Measurements from ENCODE around the gene LPXN. TPM values are rescaled to one million over a fixed set of nuclear protein-coding genes. Genes with fewer than 3 reads are reported as not detected.
"Not testable (repeated sequence)": the region's sequence is repeated elsewhere in the genome, so short reads cannot be mapped to it uniquely, and the experiment has no call there.

Gene LPXN
- total RNA-seq, 2 donors from 2014 or later: 239 to 243 TPM

GRCh38 chr11:58573451-58574104, 2.1 kb downstream of the LPXN start:
- peak overlapping the region; percentile 97 for H3K4me3 Mint-ChIP-seq
- no peaks in the 10 kb centered on the region for H3K27me3 Mint-ChIP-seq
- peak overlapping the region; percentile 97 to 98 for H3K27ac Mint-ChIP-seq
- peak; percentile 77 for DNase-seq (ENCODE audit: low spot score)
- peaks cover 58 to 73% of the 10 kb centered on the region in 2 donors for H3K4me1 Mint-ChIP-seq (ENCODE audit: low read depth in 2 of 2)
- ATAC-seq: peak; percentile 61
- peaks cover 38% of the 10 kb centered on the region for H3K36me3 Mint-ChIP-seq
- H3K9me3 Mint-ChIP-seq: no peaks in the 10 kb centered on the region

GRCh38 chr11:58572906-58573305, 2.8 kb downstream of the LPXN start:
- Mint-ChIP-seq H3K27ac (peak overlapping the region; percentile 97 to 98), H3K4me3 (peak overlapping the region; percentile 97), H3K36me3 (peaks cover 45% of the 10 kb centered on the region), H3K4me1 (ENCODE audit: low read depth in 2 of 2) (peaks cover 64 to 74% of the 10 kb centered on the region in 2 donors)
- not testable (repeated sequence) for DNase-seq (ENCODE audit: low spot score); H3K9me3 Mint-ChIP-seq; H3K27me3 Mint-ChIP-seq; ATAC-seq

GRCh38 chr11:58567889-58568512, 7.7 kb downstream of the LPXN start:
- H3K4me3 Mint-ChIP-seq: peak overlapping the region; percentile 78
- peaks cover 36% of the 10 kb centered on the region for H3K36me3 Mint-ChIP-seq
- H3K9me3 Mint-ChIP-seq: no peaks in the 10 kb centered on the region
- DNase-seq (ENCODE audit: low spot score) (peak; percentile 67), ATAC-seq (peak; percentile 91 to 92)
- H3K4me1 Mint-ChIP-seq (ENCODE audit: low read depth in 2 of 2): peaks cover 48 to 49% of the 10 kb centered on the region in 2 donors
- H3K27ac Mint-ChIP-seq: peak overlapping the region; percentile 73 to 90
- no peaks in the 10 kb centered on the region for H3K27me3 Mint-ChIP-seq

- Mint-ChIP-seq H3K4me1 (ENCODE audit: low read depth in 2 of 2) (peaks cover 42 to 48% of the 10 kb centered on the region in 2 donors), H3K27me3 (no peaks in the 10 kb centered on the region), H3K4me3 (peak overlapping the region; percentile 40), H3K36me3 (peaks cover 38% of the 10 kb centered on the region), H3K9me3 (no peaks in the 10 kb centered on the region), H3K27ac (peak overlapping the region; percentile 46 to 73)
- DNase-seq (ENCODE audit: low spot score) (no peak), ATAC-seq (no peak)
Observed at GRCh38 chr11:58564231-58564630, 11.4 kb downstream of the LPXN start.

- Mint-ChIP-seq H3K27me3 (no peaks in the 10 kb centered on the region), H3K27ac (peak overlapping the region; percentile 67 to 73), H3K9me3 (no peaks in the 10 kb centered on the region), H3K4me3 (no peak overlapping the region), H3K4me1 (ENCODE audit: low read depth in 2 of 2) (peaks cover 29 to 40% of the 10 kb centered on the region in 2 donors), H3K36me3 (peaks cover 30% of the 10 kb centered on the region)
- ATAC-seq: no peak
- DNase-seq (ENCODE audit: low spot score): no peak
Observed at GRCh38 chr11:58562375-58562800, 13.3 kb downstream of the LPXN start.

GRCh38 chr11:58561394-58562098, 14.1 kb downstream of the LPXN start:
- peaks cover 36% of the 10 kb centered on the region for H3K36me3 Mint-ChIP-seq
- H3K4me3 Mint-ChIP-seq: no peak overlapping the region
- DNase-seq (ENCODE audit: low spot score) (no peak), ATAC-seq (no peak)
- H3K9me3 Mint-ChIP-seq: no peaks in the 10 kb centered on the region
- H3K27me3 Mint-ChIP-seq: no peaks in the 10 kb centered on the region
- peak overlapping the region; percentile 67 to 73 for H3K27ac Mint-ChIP-seq
- peaks cover 36 to 46% of the 10 kb centered on the region in 2 donors for H3K4me1 Mint-ChIP-seq (ENCODE audit: low read depth in 2 of 2)

GRCh38 chr11:58560842-58561241, 14.8 kb downstream of the LPXN start:
- Mint-ChIP-seq H3K27me3 (no peaks in the 10 kb centered on the region), H3K4me3 (no peak overlapping the region), H3K9me3 (no peaks in the 10 kb centered on the region), H3K36me3 (peaks cover 36% of the 10 kb centered on the region), H3K27ac (peak overlapping the region in 1 of 2 donors; percentile 73), H3K4me1 (ENCODE audit: low read depth in 2 of 2) (peaks cover 36 to 46% of the 10 kb centered on the region in 2 donors)
- ATAC-seq (no peak), DNase-seq (ENCODE audit: low spot score) (no peak)

GRCh38 chr11:58549644-58550043, 26.0 kb downstream of the LPXN start:
- Mint-ChIP-seq H3K27me3 (no peaks in the 10 kb centered on the region), H3K4me3 (no peak overlapping the region), H3K9me3 (no peaks in the 10 kb centered on the region), H3K4me1 (ENCODE audit: low read depth in 2 of 2) (peaks cover 22 to 35% of the 10 kb centered on the region in 2 donors), H3K36me3 (peaks cover 70% of the 10 kb centered on the region), H3K27ac (no peak overlapping the region)
- no peak for ATAC-seq
- no peak for DNase-seq (ENCODE audit: low spot score)

GRCh38 chr11:58546841-58547240, 28.8 kb downstream of the LPXN start:
- H3K4me3 Mint-ChIP-seq: no peak overlapping the region
- no peak overlapping the region for H3K27ac Mint-ChIP-seq
- no peaks in the 10 kb centered on the region for H3K27me3 Mint-ChIP-seq
- no peaks in the 10 kb centered on the region for H3K9me3 Mint-ChIP-seq
- H3K36me3 Mint-ChIP-seq: peaks cover 66% of the 10 kb centered on the region
- DNase-seq (ENCODE audit: low spot score) (no peak), ATAC-seq (no peak)
- H3K4me1 Mint-ChIP-seq (ENCODE audit: low read depth in 2 of 2): peaks cover 11 to 27% of the 10 kb centered on the region in 2 donors

GRCh38 chr11:58531865-58532341, 43.8 kb downstream of the LPXN start:
- peaks cover 33 to 48% of the 10 kb centered on the region in 2 donors for H3K4me1 Mint-ChIP-seq (ENCODE audit: low read depth in 2 of 2)
- ATAC-seq: peak in 1 of 2 donors; percentile 27
- no peaks in the 10 kb centered on the region for H3K9me3 Mint-ChIP-seq
- no peak overlapping the region for H3K4me3 Mint-ChIP-seq
- H3K27ac Mint-ChIP-seq: no peak overlapping the region
- H3K36me3 Mint-ChIP-seq: peaks cover 60% of the 10 kb centered on the region
- H3K27me3 Mint-ChIP-seq: no peaks in the 10 kb centered on the region
- DNase-seq (ENCODE audit: low spot score): no peak

- ATAC-seq (no peak), DNase-seq (ENCODE audit: low spot score) (no peak)
- no peaks in the 10 kb centered on the region for H3K27me3 Mint-ChIP-seq
- H3K36me3 Mint-ChIP-seq: peaks cover 49% of the 10 kb centered on the region
- H3K4me1 Mint-ChIP-seq (ENCODE audit: low read depth in 2 of 2): peaks cover 28 to 47% of the 10 kb centered on the region in 2 donors
- H3K4me3 Mint-ChIP-seq: no peak overlapping the region
- H3K9me3 Mint-ChIP-seq: no peaks in the 10 kb centered on the region
- no peak overlapping the region for H3K27ac Mint-ChIP-seq
Observed at GRCh38 chr11:58530236-58530635, 45.4 kb downstream of the LPXN start.

GRCh38 chr11:58527429-58527828, 48.2 kb downstream of the LPXN start:
- Mint-ChIP-seq H3K9me3 (no peaks in the 10 kb centered on the region), H3K27ac (peak overlapping the region; percentile 80 to 91), H3K4me3 (no peak overlapping the region), H3K36me3 (peaks cover 39% of the 10 kb centered on the region), H3K27me3 (no peaks in the 10 kb centered on the region), H3K4me1 (ENCODE audit: low read depth in 2 of 2) (peaks cover 31 to 46% of the 10 kb centered on the region in 2 donors)
- DNase-seq (ENCODE audit: low spot score): no peak
- no peak for ATAC-seq

- no peak for DNase-seq (ENCODE audit: low spot score)
- Mint-ChIP-seq H3K4me3 (peak overlapping the region; percentile 16), H3K27ac (peak overlapping the region; percentile 80 to 91), H3K4me1 (ENCODE audit: low read depth in 2 of 2) (peaks cover 31 to 53% of the 10 kb centered on the region in 2 donors), H3K9me3 (no peaks in the 10 kb centered on the region), H3K27me3 (no peaks in the 10 kb centered on the region), H3K36me3 (peaks cover 42% of the 10 kb centered on the region)
- ATAC-seq: no peak
Observed at GRCh38 chr11:58526721-58527120, 48.9 kb downstream of the LPXN start.
